Hepatocyte (in vitro differentiated cells): ENCODE results near the gene SRP68.

Source experiments
- EZH2 ChIP-seq: fragments of 200-600 bp; sonication (generic); IDR thresholded peaks from 2 replicates; pipeline ENCODE4 v1.6.1; 2016; ENCODE audit warnings: antibody characterized with exemption, mild to moderate bottlenecking, borderline replicate concordance
- EZH2phosphoT487 ChIP-seq: fragments of 200-600 bp; sonication (generic); IDR thresholded peaks from one replicate; pipeline ENCODE4 v1.6.1; 2018; ENCODE audit warnings: antibody characterized with exemption, mild to moderate bottlenecking, low read depth, moderate library complexity; ENCODE audit not compliant: unreplicated experiment, severe bottlenecking
- TF ChIP-seq, protein P1 (sequence below): fragments of 200-600 bp; sonication (generic); IDR thresholded peaks from 2 replicates; pipeline ENCODE4 v1.5.1; 2016; ENCODE audit warnings: antibody characterized with exemption, mild to moderate bottlenecking; ENCODE audit not compliant: poor library complexity

DNA sequence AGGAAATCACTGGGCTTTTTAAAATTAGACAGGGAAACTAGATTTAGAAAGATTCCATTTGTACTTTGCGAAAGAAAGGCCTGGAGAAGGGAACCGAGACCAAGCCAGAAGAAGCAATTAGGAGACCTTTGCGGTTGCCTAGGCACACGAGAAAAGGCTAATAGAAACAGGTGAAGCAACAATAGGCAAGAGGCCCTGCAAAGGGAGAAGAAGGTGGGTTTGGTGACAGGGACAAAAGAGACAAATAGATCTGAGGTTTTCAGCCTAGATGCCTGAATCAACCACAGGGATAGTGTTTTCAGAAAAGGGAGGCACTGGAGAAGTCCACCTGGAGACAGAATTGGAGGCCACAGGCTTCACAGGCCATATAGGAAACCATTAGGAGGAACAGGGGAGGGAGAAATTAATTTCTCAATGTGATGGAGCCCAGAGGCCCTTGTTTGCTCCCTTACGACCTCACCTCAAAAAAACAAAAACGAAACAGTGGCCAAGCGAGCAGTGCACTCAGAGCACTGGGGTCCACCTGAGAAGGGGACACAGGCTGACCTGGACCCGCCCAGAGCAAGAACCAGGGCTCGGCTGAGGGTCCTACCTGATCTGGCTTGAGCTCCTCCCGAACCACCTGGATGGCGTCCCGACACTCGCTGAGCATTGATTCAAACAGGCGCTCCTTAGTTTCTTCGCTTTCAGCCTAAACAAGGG is 22.3 kb downstream of the SRP68 start:
- TF ChIP-seq, protein P1, sequence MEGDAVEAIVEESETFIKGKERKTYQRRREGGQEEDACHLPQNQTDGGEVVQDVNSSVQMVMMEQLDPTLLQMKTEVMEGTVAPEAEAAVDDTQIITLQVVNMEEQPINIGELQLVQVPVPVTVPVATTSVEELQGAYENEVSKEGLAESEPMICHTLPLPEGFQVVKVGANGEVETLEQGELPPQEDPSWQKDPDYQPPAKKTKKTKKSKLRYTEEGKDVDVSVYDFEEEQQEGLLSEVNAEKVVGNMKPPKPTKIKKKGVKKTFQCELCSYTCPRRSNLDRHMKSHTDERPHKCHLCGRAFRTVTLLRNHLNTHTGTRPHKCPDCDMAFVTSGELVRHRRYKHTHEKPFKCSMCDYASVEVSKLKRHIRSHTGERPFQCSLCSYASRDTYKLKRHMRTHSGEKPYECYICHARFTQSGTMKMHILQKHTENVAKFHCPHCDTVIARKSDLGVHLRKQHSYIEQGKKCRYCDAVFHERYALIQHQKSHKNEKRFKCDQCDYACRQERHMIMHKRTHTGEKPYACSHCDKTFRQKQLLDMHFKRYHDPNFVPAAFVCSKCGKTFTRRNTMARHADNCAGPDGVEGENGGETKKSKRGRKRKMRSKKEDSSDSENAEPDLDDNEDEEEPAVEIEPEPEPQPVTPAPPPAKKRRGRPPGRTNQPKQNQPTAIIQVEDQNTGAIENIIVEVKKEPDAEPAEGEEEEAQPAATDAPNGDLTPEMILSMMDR, result no peak
- TF ChIP-seq EZH2 (no peak), EZH2phosphoT487 (no peak)
